Kidney tubule cell (primary cell): ENCODE measurements around the gene SNAP47.

Experiments used
- DNase-seq: peaks from one replicate; pipeline ENCODE4 v3.0.0-alpha.2; 2018; ENCODE audit warnings: low spot score

The SNAP47 gene

GRCh38 chr1:227769047-227769935, 34.1 kb downstream of the SNAP47 start:
- DNase-seq, result no peak

GRCh38 chr1:227769936-227770494, 34.8 kb downstream of the SNAP47 start:
- DNase-seq, result no peak

- DNase-seq, result no peak
Observed at GRCh38 chr1:227770812-227771211, 35.6 kb downstream of the SNAP47 start.

- DNase-seq, result no peak
Observed at GRCh38 chr1:227771326-227771725, 36.1 kb downstream of the SNAP47 start.

- no peak for DNase-seq
Observed at GRCh38 chr1:227771771-227772170, 36.5 kb downstream of the SNAP47 start.

- no peak for DNase-seq
Observed at GRCh38 chr1:227773558-227773957, 38.3 kb downstream of the SNAP47 start.

GRCh38 chr1:227774051-227774731, 39.0 kb downstream of the SNAP47 start:
- no peak for DNase-seq

- DNase-seq, result no peak
Observed at GRCh38 chr1:227774821-227775661, 39.8 kb downstream of the SNAP47 start.

GRCh38 chr1:227775841-227776240, 40.6 kb downstream of the SNAP47 start:
- DNase-seq, result peak; percentile 28

- peak; percentile 67 for DNase-seq
Observed at GRCh38 chr1:227776331-227776771, 41.1 kb downstream of the SNAP47 start.

GRCh38 chr1:227777156-227777555, 41.9 kb downstream of the SNAP47 start:
- no peak for DNase-seq

GRCh38 chr1:227777646-227778045, 42.4 kb downstream of the SNAP47 start:
- no peak for DNase-seq

GRCh38 chr1:227778401-227778947, 43.2 kb downstream of the SNAP47 start:
- peak; percentile 69 for DNase-seq

GRCh38 chr1:227779021-227779441, 43.8 kb downstream of the SNAP47 start:
- DNase-seq, result no peak

GRCh38 chr1:227779685-227780084, 44.5 kb downstream of the SNAP47 start:
- no peak for DNase-seq

- DNase-seq, result no peak
Observed at GRCh38 chr1:227780101-227781044, 45.1 kb downstream of the SNAP47 start.

GRCh38 chr1:227781314-227781930, 46.2 kb downstream of the SNAP47 start:
- DNase-seq, result no peak

GRCh38 chr1:227782226-227782625, 47.0 kb downstream of the SNAP47 start:
- DNase-seq, result no peak

GRCh38 chr1:227785094-227785804, 50.0 kb downstream of the SNAP47 start:
- no peak for DNase-seq
